Activated B cell treated with CpG ODN at 0.5 μM for 24 hours (primary cell): ENCODE results near the gene BLCAP. TPM values are rescaled to one million over a fixed set of nuclear protein-coding genes. Genes with fewer than 3 reads are reported as not detected.

Source experiments
- ATAC-seq: fragments of 200-7000 bp; cut with Tn5 transposase; one replicate; pipeline ENCODE4 v1.10.0; 2021; ENCODE audit warnings: low read depth, mild to moderate bottlenecking, moderate library complexity
- CTCF ChIA-PET: fragments of 350-600 bp; sonication (Branson Sonifier 250); formaldehyde crosslinking; loops from one replicate; lab custom pipeline; 2021; ENCODE audit warnings: antibody characterized with exemption; lab: Charles Lee
- POLR2A ChIA-PET: fragments of 350-600 bp; sonication (Branson Sonifier 250); formaldehyde crosslinking; loops from one replicate; lab custom pipeline; 2021; ENCODE audit warnings: antibody characterized with exemption; lab: Charles Lee
- DNase-seq: peaks from one replicate; pipeline ENCODE4 v3.0.0; 2022
- H3K27ac Mint-ChIP-seq: one replicate; pipeline ENCODE4 v1.8.0; 2020; ENCODE audit warnings: mixed read lengths
- H3K27me3 Mint-ChIP-seq: one replicate; pipeline ENCODE4 v1.8.0; 2021; ENCODE audit warnings: mixed read lengths
- H3K36me3 Mint-ChIP-seq: one replicate; pipeline ENCODE4 v1.8.0; 2021; ENCODE audit warnings: low read depth, mixed read lengths
- H3K4me1 Mint-ChIP-seq: one replicate; pipeline ENCODE4 v1.8.0; 2021; ENCODE audit warnings: mixed read lengths
- H3K4me3 Mint-ChIP-seq: one replicate; pipeline ENCODE4 v1.8.0; 2020; ENCODE audit warnings: mild to moderate bottlenecking, mixed read lengths
- H3K9me3 Mint-ChIP-seq: one replicate; pipeline ENCODE4 v1.8.0; 2020; ENCODE audit warnings: mixed read lengths
- CTCF ChIP-seq: fragments of 200-600 bp; IDR thresholded peaks from one replicate; pipeline ENCODE4 v1.8.0; 2022; ENCODE audit warnings: antibody characterized with exemption, mild to moderate bottlenecking
- intact Hi-C: fragments of 100-400 bp; cut with micrococcal nuclease; formaldehyde crosslinking; loops from one replicate; pipeline ENCODE4 v1.15.1; 2024
- total RNA-seq: library from RNA; stranded (reverse); gene quantifications from 2 replicates; pipeline ENCODE4 v1.2.3, GENCODE V29; 2022

BLCAP gene
- total RNA-seq, 1 donor from 2014 or later = 78.0 TPM

GRCh38 chr20:37534401-37535157, 6.9 kb upstream of the BLCAP start:
- Mint-ChIP-seq H3K9me3 (no peaks in the 10 kb centered on the region), H3K27ac (peak overlapping the region; percentile 38), H3K4me3 (no peak overlapping the region), H3K27me3 (peaks cover 10% of the 10 kb centered on the region), H3K4me1 (peaks cover 9% of the 10 kb centered on the region), H3K36me3 (no peaks in the 10 kb centered on the region)
- ATAC-seq (peak; percentile 99), DNase-seq (no peak)
- ChIA-PET CTCF (interaction anchor here (0.6 to 7.6 kb wide), 25 partner anchors 9 to 456 kb away, joined by 3 to 79 read pairs (median 4); partner anchors contain the start of gene RPN2), POLR2A (interaction anchor here (0.6 to 2.6 kb wide), 4 partner anchors 153 to 356 kb away, joined by 3 to 13 read pairs (median 6); partner anchors contain the start of genes MROH8 and RPN2)
- intact Hi-C loops = loop anchor here (1.0 to 5.0 kb wide), 7 partner anchors 125 to 527 kb away; no protein-coding TSS in a partner anchor
- TF ChIP-seq CTCF = peak; percentile 38

- CTCF ChIA-PET = interaction anchor here (1.0 to 7.6 kb wide), 14 partner anchors 8 to 525 kb away, joined by 3 to 79 read pairs (median 4); no protein-coding TSS in a partner anchor
- peaks cover 18% of the 10 kb centered on the region for H3K4me1 Mint-ChIP-seq
- H3K4me3 Mint-ChIP-seq = no peak overlapping the region
- no peak for TF ChIP-seq CTCF
- H3K27me3 Mint-ChIP-seq = peaks cover 6% of the 10 kb centered on the region
- H3K36me3 Mint-ChIP-seq = no peaks in the 10 kb centered on the region
- POLR2A ChIA-PET = interaction anchor here (1.2 to 2.6 kb wide), 3 partner anchors 263 to 338 kb away, joined by 5 to 13 read pairs (median 9); no protein-coding TSS in a partner anchor
- H3K9me3 Mint-ChIP-seq = no peaks in the 10 kb centered on the region
- intact Hi-C loops = loop anchor here (5.0 kb wide), 1 partner anchor 526 kb away; no protein-coding TSS in a partner anchor
- DNase-seq (no peak), ATAC-seq (no peak)
- no peak overlapping the region for H3K27ac Mint-ChIP-seq
Measured at GRCh38 chr20:37533154-37533715, 5.6 kb upstream of the BLCAP start.

GRCh38 chr20:37531856-37532255, 4.2 kb upstream of the BLCAP start:
- Mint-ChIP-seq H3K9me3 (no peaks in the 10 kb centered on the region), H3K4me1 (peaks cover 23% of the 10 kb centered on the region), H3K27ac (no peak overlapping the region), H3K4me3 (no peak overlapping the region), H3K36me3 (no peaks in the 10 kb centered on the region), H3K27me3 (peaks cover 1% of the 10 kb centered on the region)
- no peak for ATAC-seq
- DNase-seq = no peak
- CTCF ChIA-PET = interaction anchor here (7.6 kb wide), 1 partner anchor 335 kb away, joined by 79 read pairs; no protein-coding TSS in a partner anchor
- intact Hi-C loops = loop anchor here (5.0 kb wide), 1 partner anchor 525 kb away; no protein-coding TSS in a partner anchor
- POLR2A ChIA-PET = no interaction called here
- no peak for TF ChIP-seq CTCF

GRCh38 chr20:37530696-37531095, 3.0 kb upstream of the BLCAP start:
- ChIA-PET POLR2A (interaction anchor here (0.6 kb wide), 1 partner anchor 1577 kb away, joined by 3 read pairs; no protein-coding TSS in a partner anchor), CTCF (interaction anchor here (0.6 to 7.6 kb wide), 5 partner anchors 146 to 339 kb away, joined by 3 to 79 read pairs (median 6); no protein-coding TSS in a partner anchor)
- no peaks in the 10 kb centered on the region for H3K36me3 Mint-ChIP-seq
- H3K27ac Mint-ChIP-seq = no peak overlapping the region
- no peak for TF ChIP-seq CTCF
- DNase-seq (no peak), ATAC-seq (no peak)
- no peaks in the 10 kb centered on the region for H3K9me3 Mint-ChIP-seq
- H3K27me3 Mint-ChIP-seq = no peaks in the 10 kb centered on the region
- H3K4me3 Mint-ChIP-seq = no peak overlapping the region
- intact Hi-C loops = loop anchor here (5.0 kb wide), 1 partner anchor 523 kb away; no protein-coding TSS in a partner anchor
- peaks cover 34% of the 10 kb centered on the region for H3K4me1 Mint-ChIP-seq
